GM12891 (cell line): ENCODE data around the gene FHIT.

ENCODE experiments used
- POLR2A ChIP-seq: IDR thresholded peaks from 2 replicates; pipeline ENCODE4 v1.6.1; 2011; ENCODE audit warnings: low read depth, low read length, control low read depth
- POLR2AphosphoS5 ChIP-seq: IDR thresholded peaks from 2 replicates; pipeline ENCODE4 v1.6.1; 2011; ENCODE audit warnings: low read depth, low read length, control low read depth
- POU2F2 ChIP-seq: IDR thresholded peaks from 2 replicates; pipeline ENCODE4 v1.6.1; 2011; ENCODE audit warnings: low read depth, mild to moderate bottlenecking, control low read depth, low read length, moderate library complexity
- SPI1 ChIP-seq: IDR thresholded peaks from 2 replicates; pipeline ENCODE4 v1.6.1; 2011; ENCODE audit warnings: low read depth, low read length, control low read depth
- TAF1 ChIP-seq: IDR thresholded peaks from 2 replicates; pipeline ENCODE4 v1.6.1; 2011; ENCODE audit warnings: low read depth, low read length, control low read depth

DNA sequence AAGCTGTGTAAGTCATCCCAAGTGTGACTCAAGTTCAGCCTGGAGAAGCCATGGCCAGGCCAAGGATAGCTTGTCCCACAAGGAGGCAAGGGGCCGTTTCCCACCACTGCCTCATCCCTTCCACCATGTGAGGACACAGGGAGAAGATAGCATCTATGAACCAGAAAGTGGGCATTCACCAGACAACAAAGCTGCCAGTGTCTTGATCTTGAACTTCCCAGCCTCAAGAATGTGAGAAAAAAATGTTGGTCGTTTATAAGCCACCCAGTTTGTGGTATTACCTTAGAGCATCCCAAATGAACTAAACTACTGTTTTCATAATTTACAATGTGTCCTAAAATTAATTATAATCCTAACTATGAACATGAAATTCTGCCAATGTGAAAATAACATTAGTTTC is 1270.7 kb downstream of the FHIT start:
- TF ChIP-seq POLR2A (no peak), POLR2AphosphoS5 (no peak), TAF1 (no peak), POU2F2 (no peak), SPI1 (no peak)
